Left renal pelvis (tissue), 4 donors: ENCODE measurements around the gene GRK1. TPM values are rescaled to one million over a fixed set of nuclear protein-coding genes. Genes with fewer than 3 reads are reported as not detected.

Source experiments
- DNase-seq, 4 donors: peaks; one replicate each; pipeline ENCODE4 v3.0.0-alpha.2; 2013; ENCODE audit warnings: low read depth in 4 of 4, low spot score in 3 of 4
- polyA plus RNA-seq, 4 donors: library from polyadenylated mRNA; unstranded; fragments of 120-200 nt; gene quantifications; one replicate each; pipeline ENCODE4 v1.2.1, GENCODE V29; 2013; ENCODE audit not compliant: insufficient read length in 4 of 4

The GRK1 gene
- polyA plus RNA-seq, 4 donors = 0.07 to 0.26 (median 0.14) TPM

DNA sequence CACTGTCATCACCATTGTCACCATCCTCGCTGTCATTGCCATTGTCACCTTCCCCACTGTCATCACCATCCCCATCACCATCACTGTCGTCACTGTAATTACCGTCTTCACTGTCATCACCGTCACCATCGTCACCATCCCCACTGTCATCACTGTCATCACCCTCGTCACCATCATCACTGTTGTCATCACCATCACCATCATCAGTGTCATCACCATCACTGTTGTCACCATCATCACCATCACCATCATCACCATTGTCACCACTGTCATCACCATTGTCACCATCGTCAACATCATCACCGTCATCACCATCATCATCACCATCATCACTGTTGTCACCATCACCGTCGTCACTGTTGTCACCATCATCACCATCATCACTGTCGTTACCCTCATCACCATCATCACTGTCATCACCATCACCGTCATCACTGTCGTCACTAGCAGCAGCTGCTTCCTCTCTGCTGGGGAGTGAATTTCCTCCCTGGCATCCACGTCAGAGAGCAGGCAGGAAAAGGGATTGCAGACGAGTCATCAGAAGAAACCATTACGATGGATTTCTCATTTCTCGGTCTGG, 119.3 kb downstream of the GRK1 start:
- no peak for DNase-seq

Other genes with a start within 250 kb of the GRK1 start
- gene ADPRHL1, start 213.7 kb upstream of the GRK1 start, polyA plus RNA-seq = 1 to 10 TPM; 3.3 to 6.4 (median 4.7) TPM
- gene DCUN1D2, start 176.5 kb upstream of the GRK1 start, polyA plus RNA-seq = 10 to 100 TPM; 17.8 to 35.2 (median 19.4) TPM
- 10 to 100 TPM; 85.0 to 92.6 (median 86.9) TPM for gene TFDP1, start 82.5 kb upstream of the GRK1 start, polyA plus RNA-seq
- under 1 TPM; 0.20 to 0.56 (median 0.43) TPM for gene ATP4B, start 9.0 kb upstream of the GRK1 start, polyA plus RNA-seq
- gene TMEM255B, start 92.0 kb downstream of the GRK1 start, polyA plus RNA-seq = 1 to 10 TPM; 2.9 to 9.4 (median 6.1) TPM
- 10 to 100 TPM; 23.6 to 57.1 (median 29.3) TPM for gene GAS6, start 196.9 kb downstream of the GRK1 start, polyA plus RNA-seq